ENCODE results near the gene DHX57. TPM values are rescaled to one million over a fixed set of nuclear protein-coding genes. Genes with fewer than 3 reads are reported as not detected.

DHX57 gene, protein sequence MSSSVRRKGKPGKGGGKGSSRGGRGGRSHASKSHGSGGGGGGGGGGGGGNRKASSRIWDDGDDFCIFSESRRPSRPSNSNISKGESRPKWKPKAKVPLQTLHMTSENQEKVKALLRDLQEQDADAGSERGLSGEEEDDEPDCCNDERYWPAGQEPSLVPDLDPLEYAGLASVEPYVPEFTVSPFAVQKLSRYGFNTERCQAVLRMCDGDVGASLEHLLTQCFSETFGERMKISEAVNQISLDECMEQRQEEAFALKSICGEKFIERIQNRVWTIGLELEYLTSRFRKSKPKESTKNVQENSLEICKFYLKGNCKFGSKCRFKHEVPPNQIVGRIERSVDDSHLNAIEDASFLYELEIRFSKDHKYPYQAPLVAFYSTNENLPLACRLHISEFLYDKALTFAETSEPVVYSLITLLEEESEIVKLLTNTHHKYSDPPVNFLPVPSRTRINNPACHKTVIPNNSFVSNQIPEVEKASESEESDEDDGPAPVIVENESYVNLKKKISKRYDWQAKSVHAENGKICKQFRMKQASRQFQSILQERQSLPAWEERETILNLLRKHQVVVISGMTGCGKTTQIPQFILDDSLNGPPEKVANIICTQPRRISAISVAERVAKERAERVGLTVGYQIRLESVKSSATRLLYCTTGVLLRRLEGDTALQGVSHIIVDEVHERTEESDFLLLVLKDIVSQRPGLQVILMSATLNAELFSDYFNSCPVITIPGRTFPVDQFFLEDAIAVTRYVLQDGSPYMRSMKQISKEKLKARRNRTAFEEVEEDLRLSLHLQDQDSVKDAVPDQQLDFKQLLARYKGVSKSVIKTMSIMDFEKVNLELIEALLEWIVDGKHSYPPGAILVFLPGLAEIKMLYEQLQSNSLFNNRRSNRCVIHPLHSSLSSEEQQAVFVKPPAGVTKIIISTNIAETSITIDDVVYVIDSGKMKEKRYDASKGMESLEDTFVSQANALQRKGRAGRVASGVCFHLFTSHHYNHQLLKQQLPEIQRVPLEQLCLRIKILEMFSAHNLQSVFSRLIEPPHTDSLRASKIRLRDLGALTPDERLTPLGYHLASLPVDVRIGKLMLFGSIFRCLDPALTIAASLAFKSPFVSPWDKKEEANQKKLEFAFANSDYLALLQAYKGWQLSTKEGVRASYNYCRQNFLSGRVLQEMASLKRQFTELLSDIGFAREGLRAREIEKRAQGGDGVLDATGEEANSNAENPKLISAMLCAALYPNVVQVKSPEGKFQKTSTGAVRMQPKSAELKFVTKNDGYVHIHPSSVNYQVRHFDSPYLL (N-terminal part only)
- 20.4 to 26.3 TPM (median 21.9 TPM) in 5 replicates for total RNA-seq (2022; extraction: Qiagen RNA extraction; ENCODE audit: low read depth)

DNA sequence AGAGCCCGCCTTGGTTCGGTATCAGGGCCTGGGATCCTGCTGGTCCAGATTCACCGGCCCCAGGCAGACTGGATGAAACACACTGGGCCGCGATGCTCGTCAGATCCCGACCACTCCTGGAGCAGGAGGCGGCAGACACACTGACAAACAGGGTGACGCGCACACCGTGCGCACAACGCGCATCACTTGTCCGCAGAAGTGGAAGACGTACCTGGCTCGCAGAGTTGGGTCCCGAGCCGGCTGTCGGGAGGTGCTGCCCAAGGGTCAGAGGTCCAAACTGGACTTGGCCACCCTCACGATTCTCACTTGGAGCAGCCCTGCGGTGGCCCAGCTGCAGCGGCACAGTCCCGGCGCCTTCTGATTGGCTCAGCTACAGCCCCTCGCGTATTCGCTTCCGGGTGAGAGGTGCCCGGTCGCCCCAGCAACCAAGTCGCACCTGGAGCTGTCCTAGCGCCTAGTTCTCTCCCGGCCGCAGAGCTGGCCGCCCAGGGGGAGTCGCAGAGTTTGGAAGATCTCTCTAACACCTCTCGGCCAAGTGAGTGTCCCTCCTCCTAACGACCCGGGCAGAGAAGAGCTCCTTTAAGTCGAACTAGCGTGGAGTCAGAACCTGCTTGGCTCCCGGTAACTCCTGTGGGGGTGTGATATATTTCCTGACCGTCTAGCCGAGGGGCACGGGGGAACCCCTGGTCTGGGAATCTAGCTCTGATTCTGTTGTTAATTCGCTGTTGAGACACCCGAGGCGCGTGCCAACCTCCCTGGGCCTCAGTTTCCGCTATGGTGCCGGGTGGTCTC, at the start of gene DHX57, which contains the start of gene MORN2:
Gene DHX57 (minus strand): TSS at position 359 of the 792 bp plus-strand sequence. CDS start 7,529 bp downstream, outside the sequence.
Gene MORN2 (plus strand): TSS at position 401 of the 792 bp plus-strand sequence.

GRCh38 chr2:38889575-38889974, 13.8 kb upstream of the DHX57 start, which contains the start of gene ARHGEF33:
Gene ARHGEF33, plus strand, starts transcription at chr2:38889875. Its CDS starts 29,573 bp downstream, at chr2:38919448.

GRCh38 chr2:38750891-38751595, 124.7 kb downstream of the DHX57 start, which contains the start of gene SRSF7:
Gene SRSF7, minus strand, starts transcription at chr2:38751361. Its CDS starts 105 bp downstream, at chr2:38751256.

Other genes starting within 250 kb of the DHX57 start
- gene GALM, start 209.8 kb downstream of the DHX57 start, total RNA-seq (2022; extraction: Qiagen RNA extraction; ENCODE audit: low read depth) = 14.4 to 17.4 TPM (median 17.0 TPM) in 5 replicates
- gene SRSF7, start 124.6 kb downstream of the DHX57 start, total RNA-seq (2022; extraction: Qiagen RNA extraction; ENCODE audit: low read depth) = 309 to 486 TPM (median 342 TPM) in 5 replicates
- 37.4 to 52.1 TPM (median 41.5 TPM) in 5 replicates for gene GEMIN6, start 97.7 kb downstream of the DHX57 start, total RNA-seq (2022; extraction: Qiagen RNA extraction; ENCODE audit: low read depth)
- 34.4 to 56.9 TPM (median 38.2 TPM) in 5 replicates for gene MORN2, start within 50 bp of the DHX57 start, total RNA-seq (2022; extraction: Qiagen RNA extraction; ENCODE audit: low read depth)
- gene ARHGEF33, start 13.9 kb upstream of the DHX57 start, total RNA-seq (2022; extraction: Qiagen RNA extraction; ENCODE audit: low read depth) = 0.02 to 0.04 TPM in 2 of 5 replicates, not detected in the others
- 11.8 to 16.9 TPM (median 15.6 TPM) in 5 replicates for gene SOS1, start 245.1 kb upstream of the DHX57 start, total RNA-seq (2022; extraction: Qiagen RNA extraction; ENCODE audit: low read depth)